Stimulated activated CD4-positive, alpha-beta T cell treated with anti-CD3 and anti-CD28 coated beads, Interleukin-4, amount 100 ng/mL, for 1 hour (primary cell): ENCODE results near the gene PCGF2.
A peak's percentile ranks its signal among the peaks of the same experiment; 100 is the strongest.
"Not testable (repeated sequence)": the region's sequence is repeated elsewhere in the genome, so short reads cannot be mapped to it uniquely, and the experiment has no call there.

Source experiments
- DNase-seq: peaks from one replicate; pipeline ENCODE4 v3.0.0-alpha.2; 2020

The PCGF2 gene

DNA sequence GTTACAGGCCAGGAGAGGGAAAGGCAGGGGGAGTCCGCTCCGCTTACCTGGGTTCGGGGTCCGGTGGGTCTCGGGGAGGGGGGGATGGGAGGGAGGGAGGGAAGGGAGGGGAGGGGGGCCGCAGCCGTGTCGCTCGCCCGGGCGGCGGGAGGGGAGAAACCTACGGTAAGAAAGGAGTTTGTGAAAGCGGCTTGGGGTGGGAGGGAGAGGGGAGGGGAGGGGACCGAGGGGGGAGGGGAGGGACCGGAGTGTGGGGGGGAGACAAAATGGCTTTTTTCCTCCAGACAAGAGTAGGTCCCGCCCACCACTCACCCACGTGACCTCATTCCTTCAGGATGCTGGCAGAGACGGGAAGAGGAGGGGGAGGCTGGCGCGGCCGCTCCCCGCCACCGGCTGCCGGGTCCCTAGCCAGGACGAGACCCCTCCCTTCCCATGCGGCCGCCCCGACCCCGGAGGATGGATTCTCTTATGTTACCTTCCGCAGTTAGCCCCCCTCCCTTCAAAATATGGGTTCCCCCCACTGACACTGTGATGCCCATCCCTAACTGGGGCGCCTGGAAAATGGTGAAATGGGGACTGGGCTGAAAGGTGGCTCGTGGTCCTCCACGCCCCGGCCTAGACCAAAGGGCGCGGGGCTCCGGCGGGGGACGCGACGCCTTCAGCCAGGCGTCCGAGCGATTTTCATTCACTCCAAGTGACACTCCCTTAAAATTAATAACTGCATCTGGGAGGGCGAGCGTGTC lies at the start of gene PCGF2:
TSS of gene PCGF2 (minus strand) at position 188 of the 743 bp plus-strand sequence. CDS start 7,934 bp downstream, outside the sequence.
- no peak for DNase-seq

DNA sequence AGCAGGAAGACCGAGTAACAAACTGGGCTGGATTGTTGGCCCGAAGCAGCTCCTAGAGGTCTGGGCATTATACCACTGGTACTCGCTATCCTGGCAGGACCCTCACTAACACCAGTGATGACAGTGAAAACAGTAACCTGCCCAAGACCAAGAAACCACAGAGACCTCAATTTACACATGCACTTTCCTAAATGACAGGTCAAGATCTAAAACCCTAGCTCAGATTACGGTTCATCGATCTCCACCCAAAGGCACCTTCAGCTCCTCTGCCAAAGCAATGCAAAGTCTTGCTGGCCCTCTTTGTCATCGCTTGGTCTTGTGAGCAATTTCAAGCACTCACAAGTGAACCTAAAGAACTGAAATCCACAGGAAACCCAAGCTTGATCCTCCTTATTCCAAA lies 49.7 kb upstream of the PCGF2 start:
- DNase-seq, result no peak

DNA sequence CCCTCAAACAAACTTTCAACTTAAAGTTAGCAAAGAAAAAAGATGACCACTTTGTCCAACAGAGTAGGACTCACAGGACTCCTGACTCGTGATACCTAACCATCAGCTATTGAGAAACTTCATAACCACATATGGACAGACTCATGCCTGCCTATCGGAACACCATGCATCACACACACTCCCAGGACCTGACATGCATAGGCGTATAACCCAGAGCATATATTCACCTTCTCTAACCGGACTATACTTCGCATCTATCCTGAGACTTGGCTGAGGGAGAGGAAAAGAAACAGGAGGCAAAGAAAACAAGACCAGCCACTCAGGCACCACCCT lies 49.0 kb upstream of the PCGF2 start:
- DNase-seq, result no peak

DNA sequence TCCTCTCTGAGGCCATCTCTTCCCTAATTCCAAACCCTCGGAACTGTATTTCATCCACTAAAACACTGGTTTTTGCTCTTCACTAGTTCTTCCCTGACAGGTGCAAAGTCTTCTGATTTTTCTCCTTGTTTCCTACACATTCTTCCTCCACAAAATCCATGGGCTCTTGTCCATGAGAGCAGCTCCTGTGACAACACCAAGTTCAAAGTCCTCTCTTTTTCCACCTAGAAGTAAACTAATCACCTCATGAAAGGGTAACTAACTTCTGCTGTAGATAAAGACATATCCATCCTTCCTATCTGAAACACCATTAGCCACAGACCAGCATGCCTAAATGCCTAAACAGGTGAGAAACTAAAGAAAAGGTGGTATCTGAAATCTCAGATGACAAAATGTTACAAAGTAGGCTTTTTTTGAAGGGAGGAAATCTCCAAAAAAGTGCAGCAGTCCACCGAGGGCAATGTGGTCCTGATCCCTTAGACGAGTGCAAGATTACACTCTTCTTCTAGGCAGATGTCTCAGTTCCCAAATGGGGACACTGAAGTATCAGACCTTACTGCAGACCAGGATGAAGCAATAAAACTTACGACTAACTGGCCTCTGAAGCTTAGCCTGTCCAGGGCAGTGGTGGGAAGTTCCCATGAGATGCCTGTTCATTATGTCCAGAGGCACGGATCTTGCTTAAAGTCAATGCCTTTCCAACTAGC lies 48.5 kb upstream of the PCGF2 start:
- DNase-seq, result no peak

DNA sequence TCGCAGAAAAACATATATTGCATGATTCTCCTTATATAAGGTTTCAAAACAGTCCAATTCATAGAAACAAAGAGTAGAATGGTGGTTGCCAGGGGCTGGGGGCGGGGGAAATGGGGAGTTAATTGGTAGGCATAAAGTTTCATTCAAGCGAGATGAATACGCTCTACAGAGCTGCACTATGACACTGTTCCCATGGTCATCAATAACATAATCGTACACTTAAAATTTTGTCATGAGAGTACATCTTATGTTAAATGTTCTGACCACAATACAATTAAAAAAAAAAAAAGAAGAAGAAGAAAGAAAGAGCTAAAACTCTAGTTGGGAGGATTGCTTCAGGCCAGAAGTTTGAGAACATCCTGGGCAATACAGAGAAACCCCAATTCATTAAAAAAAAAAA lies 46.1 kb upstream of the PCGF2 start:
- no peak for DNase-seq

DNA sequence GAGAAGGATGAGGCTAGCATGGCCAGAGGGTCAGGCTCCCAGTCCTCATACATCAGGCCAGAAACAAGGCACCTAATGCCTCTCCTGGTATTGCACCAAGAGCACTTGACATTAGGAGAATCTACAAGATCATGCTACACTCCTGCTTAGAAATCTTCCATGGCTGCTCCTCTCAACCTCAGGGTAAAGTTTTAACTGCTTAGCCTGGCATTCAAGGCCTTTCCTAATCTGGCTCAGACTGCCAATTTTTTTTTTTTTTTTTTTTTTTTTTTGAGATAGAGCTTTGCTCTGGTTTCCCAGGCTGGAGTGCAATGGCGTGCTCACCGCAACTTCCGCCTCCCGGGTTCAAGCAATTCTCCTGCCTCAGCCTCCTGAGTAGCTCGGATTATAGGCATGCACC lies 43.0 kb upstream of the PCGF2 start:
- no peak for DNase-seq

DNA sequence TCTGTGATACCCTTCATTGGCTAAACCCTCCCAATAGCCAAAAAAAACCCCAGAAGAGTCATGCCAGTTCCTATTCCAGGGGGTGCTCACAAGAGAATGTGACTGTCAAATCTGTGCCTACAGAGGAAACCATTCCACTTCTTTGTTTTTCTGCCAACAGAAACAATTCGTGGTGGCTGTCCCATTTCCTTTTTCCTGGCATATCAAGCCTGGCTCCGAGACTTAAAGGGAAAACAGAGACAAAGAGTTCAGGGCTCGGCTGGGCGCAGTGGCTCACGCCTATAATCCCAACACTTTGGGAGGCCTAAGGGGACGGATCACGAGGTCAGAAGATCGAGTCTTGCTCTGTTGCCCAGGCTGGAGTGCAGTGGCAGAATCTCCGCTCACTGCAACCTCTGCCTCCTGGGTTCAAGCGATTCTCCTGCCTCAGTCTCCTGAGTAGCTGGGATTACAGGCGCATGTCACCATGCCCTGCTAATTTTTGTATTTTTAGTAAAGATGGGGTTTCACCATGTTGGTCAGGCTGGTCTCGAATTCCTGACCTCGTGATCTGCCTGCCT lies 42.1 kb upstream of the PCGF2 start:
- not testable (repeated sequence) for DNase-seq

DNA sequence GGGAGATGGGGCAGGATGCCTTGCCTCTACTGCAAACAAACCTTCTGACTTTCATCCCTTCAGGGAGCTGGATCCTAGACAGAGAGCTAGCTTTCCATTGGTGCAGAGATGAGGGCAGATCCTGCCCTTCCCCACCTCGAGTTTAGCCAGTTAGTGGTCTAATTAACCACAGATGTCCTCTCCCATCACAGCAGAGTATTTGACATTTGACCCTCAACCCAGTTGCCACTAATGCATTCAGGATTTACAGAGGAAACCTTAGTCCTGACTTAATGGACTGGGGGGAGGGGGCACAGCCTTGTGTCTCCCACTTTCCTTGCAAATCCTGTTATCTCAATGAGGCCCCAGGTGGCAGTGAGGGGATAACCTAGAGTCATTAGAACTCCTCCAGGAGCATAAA lies 41.0 kb upstream of the PCGF2 start:
- DNase-seq, result no peak

DNA sequence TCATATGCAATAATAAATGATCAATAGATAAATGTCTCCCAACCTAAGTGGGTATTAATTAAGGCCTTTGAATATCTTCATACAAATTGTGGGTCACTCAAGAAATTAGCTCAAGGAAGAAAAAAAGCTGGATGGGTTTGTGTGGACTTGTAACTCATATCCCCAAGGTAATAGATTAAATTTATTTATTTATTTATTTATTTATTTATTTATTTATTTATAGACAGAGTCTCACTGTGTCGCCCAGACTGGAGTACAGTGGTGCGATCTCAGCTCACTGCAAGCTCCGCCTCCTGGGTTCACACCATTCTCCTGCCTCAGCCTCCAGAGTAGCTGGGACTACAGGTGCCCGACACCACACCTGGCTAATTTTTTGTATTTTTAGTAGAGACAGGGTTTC lies 39.9 kb upstream of the PCGF2 start:
- DNase-seq, result not testable (repeated sequence)

DNA sequence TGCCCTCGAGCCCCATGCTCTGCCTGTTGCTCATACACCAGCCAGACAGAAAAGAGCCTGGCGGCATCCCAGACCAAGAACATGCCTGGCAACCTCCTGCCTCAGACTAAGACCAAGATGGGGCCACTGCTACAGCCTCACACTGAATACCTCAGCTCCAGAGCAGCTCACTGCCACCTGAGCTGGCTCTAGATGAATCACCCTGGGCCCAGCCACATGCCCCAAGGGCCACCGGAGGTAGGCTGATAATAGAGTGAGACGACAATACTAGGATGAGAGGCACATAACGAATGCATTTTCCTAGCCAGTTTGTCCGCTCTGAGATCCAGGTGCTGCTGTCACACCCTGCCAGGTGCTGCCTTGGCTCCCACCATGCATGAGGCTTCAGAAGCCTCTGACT lies 38.2 kb upstream of the PCGF2 start:
- no peak for DNase-seq

DNA sequence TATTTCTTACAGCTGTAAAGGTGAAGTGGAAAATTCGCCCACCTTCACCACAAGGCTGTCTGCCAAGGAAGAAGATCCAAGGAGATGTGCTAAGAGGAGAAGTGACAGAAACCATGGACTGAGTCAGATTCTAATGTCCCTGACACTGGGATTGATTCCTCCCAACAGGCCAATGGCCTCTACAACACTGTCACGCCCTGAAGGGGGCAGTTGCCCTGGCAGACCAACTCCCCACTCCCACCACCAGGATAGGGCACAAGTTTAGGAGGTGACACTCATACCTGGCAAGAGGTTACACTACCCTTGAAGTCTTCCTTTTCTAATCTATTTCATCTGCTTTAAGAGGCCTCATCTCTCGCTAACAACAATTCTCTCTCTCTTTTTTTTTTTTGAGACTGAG lies 35.1 kb upstream of the PCGF2 start:
- DNase-seq, result no peak

DNA sequence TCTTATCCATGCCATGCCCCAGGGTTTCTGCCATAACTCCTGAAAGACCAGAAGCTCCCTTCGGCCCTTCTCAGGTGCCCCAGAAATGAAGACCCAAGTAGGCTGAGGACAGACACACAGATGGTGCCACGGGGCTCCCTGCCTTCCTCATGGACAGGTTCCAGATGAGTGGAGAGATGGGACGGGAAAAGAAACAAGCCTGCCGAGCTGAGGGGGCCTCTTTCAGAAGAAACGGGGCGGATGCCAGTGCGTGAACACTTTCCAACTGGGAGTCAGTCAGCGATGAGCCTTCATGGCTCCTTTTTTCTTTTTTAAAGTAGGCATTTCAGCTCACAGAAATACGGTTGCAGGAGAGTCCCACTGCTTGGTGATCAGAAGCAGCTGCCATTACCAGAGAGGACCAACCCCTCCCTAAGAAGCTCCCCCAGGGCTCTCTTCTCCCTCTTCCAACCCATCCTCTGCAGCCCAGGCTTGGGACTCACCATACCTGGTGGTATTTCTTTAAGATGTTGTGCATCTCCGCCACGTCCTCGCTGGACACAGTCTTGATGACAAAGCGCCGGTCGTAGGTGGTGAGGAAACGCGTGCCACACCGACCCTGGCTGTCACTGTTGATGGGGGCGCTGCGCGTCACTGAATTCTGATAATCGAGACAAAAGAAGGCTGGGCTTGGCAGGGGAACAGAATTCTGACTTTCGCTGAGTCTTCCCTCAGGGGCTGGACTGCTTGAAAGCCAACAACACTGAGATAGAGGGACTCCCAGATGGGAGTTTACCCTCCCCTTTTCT lies 32.0 kb upstream of the PCGF2 start:
- DNase-seq, result no peak

DNA sequence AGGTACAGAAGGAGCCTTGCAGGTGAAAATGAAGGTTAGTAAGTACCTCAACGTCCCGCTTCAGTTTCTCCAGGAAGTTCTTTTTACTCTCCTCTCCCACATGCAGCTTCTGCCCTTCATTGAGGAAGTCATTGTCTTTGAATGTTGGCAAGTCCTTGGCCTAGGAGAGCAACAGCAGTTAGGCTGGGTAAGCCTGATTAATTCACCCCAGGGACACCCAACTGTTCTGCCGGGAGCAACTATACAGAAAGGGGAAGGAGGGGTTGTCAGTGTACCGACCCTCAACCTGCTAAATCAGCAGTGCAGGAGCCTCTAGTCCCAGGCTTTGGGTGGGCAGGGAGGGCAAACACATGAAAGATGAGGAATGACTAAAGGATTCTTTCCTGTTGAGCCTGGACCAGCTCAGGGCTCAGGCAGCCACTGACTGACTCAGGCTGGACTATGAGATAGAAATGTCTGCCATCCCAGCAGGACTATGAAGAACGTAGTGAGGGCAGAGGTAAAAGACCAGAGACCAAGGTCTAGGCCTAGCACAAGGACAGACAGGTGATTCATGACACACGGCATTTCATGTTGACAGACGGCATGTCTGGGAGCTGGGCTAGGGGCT lies 29.6 kb upstream of the PCGF2 start:
- DNase-seq, result no peak

DNA sequence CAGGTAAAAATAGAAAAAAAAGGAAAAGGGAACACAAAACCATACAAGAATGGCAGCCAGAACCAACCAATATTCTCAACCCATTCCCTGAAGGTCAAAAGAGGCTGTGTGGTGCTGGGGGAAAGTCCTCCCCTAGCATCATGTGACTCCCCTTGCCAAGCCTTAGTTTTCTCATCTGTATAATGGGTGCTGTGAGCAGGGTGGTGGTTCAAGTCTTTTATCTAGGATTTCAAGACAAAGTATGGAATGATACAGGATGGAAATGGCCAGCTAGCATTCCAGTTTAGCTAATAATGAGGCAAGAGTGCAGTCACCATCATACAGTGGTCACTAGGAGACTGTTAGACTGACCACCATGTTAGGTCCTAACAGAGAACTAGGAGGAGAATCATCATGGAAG lies 25.1 kb upstream of the PCGF2 start:
- no peak for DNase-seq

DNA sequence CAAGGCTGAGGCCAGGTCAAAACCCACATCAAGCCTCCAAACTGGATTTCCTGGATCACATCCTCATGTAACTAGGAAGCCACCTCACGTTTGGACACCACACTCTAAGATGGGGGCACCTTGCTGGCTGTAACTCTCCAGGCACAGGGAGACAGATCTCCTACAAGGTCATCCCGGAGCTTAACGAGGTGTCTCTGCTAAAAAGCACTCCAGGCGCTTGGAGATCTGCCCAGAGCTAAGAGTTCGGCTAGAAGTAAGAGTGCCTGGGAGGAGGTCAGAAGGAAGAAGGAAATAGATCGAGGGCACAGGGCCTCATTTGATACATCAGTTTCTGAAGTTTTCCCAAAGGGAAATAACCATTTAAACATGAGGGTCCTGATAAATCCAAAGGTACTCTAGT lies 20.3 kb upstream of the PCGF2 start:
- DNase-seq, result no peak

DNA sequence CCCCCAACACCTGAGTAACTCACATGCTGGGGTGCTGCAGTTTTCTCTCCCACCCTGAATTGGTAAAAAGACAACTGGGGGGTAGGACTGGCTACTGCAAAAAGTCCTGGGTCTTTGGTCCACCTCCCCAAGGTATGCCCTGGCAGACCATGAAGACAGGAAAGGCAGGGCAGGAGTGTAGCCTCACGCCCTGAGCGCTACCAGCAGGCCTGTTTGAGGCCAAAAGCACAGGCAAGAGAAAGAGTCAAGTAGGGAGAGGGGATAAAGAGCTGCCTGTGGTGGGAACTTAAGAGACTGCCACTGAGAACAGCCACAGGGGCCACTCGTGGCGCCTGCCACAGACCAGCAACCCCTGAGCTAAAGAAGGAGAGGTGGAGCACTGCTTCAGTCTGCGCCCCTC lies 18.2 kb upstream of the PCGF2 start:
- DNase-seq, result no peak

DNA sequence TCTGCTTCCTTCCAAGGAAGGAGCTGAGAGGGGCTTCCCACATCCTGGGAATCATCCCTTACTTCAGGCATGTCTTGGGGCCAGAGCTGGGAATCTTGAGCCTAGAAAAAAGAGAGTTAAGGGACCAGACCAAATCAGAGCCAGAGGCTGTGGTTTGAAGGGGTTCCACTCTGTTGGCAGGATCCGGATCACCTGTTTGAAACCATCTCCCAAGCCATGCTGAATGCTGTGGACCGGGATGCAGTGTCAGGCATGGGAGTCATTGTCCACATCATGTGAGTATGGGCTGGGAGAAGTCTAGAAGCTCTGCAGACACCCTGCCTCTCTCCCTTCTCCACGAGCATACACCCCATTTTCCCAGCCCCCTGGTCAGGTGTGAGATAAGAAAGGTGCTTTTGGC lies 14.1 kb upstream of the PCGF2 start:
- DNase-seq, result no peak

DNA sequence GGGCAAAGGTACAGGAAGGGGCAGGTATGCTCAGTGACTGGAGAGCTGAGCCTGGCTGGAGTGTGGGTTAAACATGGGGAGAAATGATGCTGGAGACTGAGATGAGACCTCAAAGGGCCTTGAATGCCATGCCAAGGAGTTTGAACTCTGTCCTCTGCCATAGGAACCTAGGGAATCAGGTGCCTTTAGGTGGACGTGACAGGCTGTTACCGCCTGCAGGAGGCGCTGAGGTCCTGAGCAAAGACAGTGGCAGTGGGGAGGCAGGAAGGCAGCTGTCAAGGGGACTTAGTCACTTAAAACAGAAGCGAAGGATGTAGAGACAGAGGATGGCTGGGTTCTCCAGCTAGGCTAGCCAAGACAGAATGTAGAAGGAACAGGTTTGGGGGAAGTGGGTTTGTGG lies 13.5 kb upstream of the PCGF2 start:
- peak; percentile 40 for DNase-seq

DNA sequence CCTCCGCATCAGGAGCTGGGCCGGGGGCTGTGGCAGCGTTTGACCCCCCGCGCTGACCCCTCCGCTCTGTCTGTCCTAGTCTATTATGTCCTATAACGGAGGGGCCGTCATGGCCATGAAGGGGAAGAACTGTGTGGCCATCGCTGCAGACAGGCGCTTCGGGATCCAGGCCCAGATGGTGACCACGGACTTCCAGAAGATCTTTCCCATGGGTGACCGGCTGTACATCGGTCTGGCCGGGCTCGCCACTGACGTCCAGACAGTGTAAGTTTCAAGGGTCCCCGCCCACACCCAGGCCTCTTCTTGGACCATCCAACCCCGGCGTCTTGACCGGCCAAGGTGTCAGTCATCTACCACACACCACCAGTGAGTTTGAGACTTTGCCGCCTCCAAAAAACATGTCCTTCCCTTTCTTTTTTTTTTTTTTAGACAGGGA lies 5.0 kb upstream of the PCGF2 start:
- no peak for DNase-seq

DNA sequence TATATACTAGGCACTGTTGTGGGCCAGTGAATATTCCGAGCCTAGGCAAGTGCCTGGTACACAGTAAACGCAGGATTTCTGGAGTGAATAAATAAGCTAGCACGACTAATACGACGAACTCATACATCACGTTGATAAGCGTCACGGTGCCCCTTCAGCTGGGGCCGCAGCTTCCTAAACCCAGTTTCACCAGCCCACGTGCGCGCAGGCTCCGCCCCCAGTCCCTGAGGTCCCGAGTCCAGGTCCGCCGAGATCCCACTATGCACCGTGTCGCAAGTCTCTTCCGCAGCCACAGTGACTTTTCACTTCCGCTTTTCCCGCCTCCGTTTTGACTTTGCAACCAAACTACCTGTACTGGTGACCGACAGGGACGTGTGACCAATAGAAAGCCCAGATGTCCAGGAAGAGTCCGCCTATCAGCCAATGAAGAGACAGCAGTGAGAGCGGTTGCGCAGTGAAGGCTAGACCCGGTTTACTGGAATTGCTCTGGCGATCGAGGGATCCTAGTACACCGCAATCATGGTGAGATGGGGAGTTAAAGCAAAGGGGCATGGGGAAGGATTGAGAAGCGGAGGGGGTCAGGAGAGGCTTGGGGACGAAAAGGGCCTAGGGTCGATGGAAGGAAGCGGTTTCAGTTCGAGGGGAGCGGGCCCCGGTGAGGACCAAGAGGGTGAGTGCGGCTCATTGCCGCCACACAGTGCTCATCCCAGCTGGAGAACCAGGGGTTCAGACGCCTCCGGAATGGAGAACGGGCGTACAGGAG lies 4.4 kb upstream of the PCGF2 start, which contains the start of gene PSMB3:
TSS of gene PSMB3 (plus strand) at position 434 of the 763 bp plus-strand sequence. CDS start at position 520, 86 bp downstream.
- DNase-seq, result peak; percentile 97

DNA sequence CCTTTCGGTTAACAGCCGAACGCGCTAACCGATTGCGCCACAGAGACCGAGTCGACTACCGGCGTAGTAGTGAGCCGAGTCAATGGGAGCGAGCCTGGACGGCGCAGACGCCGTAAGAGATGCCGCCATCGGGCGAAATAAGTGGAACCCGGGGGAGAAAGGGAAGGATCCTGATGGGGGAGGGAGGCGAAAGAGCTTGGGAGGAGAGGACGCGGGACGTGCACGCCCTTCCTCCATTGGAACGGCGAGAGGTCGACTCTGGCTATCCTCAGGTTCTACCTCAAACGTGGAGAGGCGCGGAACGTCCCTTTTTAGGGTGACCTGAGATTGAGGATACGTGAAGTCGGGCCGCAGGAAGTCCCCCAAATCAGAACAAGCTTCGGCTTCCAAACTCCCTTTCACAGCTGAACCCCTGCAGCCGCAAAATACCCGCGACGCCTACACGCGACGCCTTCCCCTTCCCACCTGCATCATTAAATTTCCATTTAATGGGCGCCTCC lies 3.7 kb upstream of the PCGF2 start:
- peak; percentile 85 for DNase-seq
